ENCODE data around the gene CRYBG1.
A peak's percentile ranks its signal among the peaks of the same experiment; 100 is the strongest.

Gene CRYBG1

GRCh38 chr6:106324726-106325335, 35.7 kb upstream of the CRYBG1 start:
- no peak for DNase-seq (ENCODE audit: low spot score)

DNA sequence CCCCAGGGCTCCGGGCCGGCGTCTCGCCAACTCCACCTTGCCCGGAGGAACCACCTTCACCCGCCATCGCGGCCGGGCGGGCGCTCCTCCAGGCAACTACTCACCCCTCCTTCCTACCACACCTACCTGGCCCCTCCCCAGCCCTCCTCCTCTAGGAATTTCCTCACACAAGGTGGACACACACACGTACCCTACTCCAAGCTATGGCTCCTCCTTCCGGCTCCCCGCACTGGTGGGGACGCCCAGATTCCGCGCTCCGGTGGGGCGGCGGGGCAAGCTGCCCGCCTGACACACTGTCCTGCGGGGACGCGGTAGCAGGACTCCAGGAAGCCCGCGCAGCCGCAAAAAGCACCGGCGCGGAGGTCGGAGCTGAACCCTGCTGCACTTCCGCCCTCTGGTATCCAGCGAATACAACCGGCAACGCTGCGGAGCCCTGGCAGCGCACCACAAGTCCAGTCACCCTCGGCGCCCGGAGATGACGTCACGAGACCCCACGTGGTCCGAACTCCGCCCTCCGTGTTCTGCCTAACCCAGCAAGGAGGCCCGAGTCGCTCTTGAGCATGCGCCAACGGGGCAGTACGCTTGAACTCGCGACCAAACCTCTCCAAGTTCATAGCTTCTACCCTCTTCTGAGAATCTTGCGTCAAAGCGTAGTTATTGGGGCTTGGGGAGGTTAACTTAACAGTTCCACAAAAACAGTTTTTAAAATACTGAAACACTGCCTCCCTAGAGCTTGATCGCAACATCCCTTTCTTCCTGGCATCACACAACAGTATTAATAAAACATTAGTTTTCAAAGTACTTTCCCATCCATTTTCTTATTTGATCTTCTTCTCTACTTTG, 35.0 kb upstream of the CRYBG1 start, which contains the start of gene ATG5:
Gene ATG5, minus strand, starts transcription at position 425 of the 843 bp plus-strand sequence. CDS start 9,552 bp downstream, outside the sequence.
- Histone ChIP-seq H3K4me3 (peak within 1 kb of the TSS; percentile 98), H3K27ac (peak within 1 kb of the TSS; percentile 85 to 95)
- peak; percentile 100 for DNase-seq (ENCODE audit: low spot score)
- TF ChIP-seq CTCF (IDR thresholded peaks at IDR 0.05) = no peak

More at GRCh38 chr6:106324726-106325335, 35.7 kb upstream of the CRYBG1 start:
- H3K27ac ChIP-seq = peak overlapping the region; percentile 85 to 95
- peak overlapping the region; percentile 98 for H3K4me3 ChIP-seq
- no peak for TF ChIP-seq CTCF (IDR thresholded peaks at IDR 0.05)

DNA sequence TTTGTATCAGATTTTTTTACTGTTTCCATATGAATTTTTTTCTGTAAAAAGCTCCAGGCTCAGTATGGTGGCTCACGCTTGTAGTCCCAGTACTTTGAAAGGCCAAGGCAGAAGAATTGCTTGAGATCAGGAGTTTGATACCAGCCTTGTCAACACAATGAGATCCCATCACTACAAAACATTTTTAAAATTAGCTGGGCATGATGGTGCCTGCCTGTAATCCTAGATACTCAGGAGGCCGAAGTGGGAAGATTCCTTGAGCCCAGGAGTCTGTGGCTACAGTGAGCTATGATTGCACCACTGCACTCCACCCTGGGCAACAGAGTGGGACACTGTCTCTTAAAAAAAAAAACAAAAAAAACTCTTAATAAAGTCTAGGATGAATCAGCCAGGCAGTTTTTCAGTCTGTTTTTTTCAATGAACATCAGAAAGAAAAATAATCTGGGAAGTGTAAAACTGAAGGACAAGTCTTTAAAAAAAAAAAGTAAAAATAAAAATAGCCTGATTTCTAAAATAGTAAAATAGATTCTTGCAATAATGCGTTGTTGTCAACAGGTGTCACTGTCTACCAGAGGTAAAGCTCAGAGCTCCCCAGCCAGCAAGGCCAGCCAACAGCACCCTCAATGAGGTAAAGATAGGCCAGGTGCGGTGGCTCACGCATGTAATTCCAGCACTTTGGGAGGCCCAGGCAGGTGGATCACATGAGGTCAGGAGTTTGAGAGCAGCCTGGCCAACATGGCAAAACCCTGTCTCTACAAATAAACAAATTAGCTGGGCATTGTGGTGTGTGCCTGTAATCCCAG, 25.7 kb upstream of the CRYBG1 start:
- TF ChIP-seq CTCF (IDR thresholded peaks at IDR 0.05) = no peak
- Histone ChIP-seq H3K4me3 (no peak overlapping the region), H3K27ac (no peak overlapping the region)
- DNase-seq (ENCODE audit: low spot score) = no peak

DNA sequence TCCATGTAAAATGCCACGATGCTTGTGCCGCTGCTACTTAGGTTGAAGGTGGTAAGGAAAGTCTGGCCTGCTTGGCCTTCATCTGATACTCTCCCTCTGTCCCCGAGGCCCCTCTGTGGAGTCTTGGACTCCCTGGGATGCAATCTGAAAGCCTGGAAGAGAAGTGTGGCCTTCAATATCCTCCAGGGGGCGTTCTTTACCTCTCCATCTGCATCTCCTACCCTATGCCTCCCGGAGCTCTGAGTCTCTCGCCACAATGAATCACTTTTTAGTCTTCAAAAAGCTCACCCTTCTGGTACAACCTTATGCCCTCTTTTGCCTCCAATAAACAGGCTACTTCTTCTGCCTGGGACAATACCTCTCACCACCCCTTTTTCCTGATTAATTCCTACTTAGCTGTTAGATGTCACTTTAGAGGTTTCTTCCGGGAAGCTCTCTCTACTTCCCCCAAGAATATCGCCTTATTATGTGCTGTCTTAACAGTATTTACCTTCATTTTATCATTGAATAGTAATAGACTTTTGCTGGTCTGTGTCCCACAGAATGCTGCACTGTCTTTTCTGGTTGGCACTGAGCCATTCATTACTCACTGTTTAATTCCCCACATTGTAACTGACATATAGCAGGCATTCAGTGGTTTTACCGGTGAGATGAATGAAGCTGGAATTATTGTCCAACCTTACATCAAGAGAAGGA, 21.0 kb upstream of the CRYBG1 start:
- Histone ChIP-seq H3K4me3 (no peak overlapping the region), H3K27ac (no peak overlapping the region)
- DNase-seq (ENCODE audit: low spot score) = no peak
- peak; percentile 41 for TF ChIP-seq CTCF (IDR thresholded peaks at IDR 0.05)

DNA sequence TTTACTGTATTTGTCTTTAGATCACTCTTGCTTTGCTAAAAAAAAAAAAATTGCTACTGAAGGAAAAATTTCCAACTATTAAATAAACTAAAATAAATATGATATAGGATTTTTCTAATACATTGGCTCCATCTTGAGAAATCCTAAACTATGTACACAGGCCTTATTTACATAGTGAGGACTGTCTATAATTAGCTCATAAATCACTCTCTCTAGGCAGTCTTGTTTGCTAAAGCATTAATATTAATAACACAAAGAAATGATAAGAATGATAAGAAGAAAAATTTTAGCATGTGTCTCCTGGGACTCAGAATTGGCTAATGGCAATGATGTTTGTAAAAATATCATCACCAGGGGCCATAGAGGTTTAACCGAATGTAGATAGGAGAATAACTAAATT, 13.3 kb upstream of the CRYBG1 start:
- no peak overlapping the region for H3K4me3 ChIP-seq
- no peak overlapping the region for H3K27ac ChIP-seq
- no peak for TF ChIP-seq CTCF (IDR thresholded peaks at IDR 0.05)
- DNase-seq (ENCODE audit: low spot score) = no peak

DNA sequence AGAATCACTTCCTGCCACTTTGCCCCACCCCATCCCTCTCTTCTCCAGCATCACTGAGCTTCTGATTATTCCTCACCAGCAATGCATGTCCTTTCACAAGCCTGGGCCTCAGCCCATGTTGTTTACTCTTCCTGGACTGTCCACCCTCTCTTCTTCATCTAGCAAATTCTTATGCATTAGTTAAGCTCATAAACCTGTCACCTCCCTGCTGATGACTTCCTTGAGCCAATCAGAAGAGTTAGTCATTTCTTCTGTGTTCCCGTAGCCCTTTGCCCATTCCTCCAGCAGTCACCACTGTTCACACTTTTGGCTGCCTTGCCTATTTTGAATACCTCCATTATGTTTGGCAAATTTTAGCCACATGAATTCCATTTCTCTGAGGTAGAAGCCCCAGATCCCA, 4.1 kb upstream of the CRYBG1 start:
- TF ChIP-seq CTCF (IDR thresholded peaks at IDR 0.05) = no peak
- Histone ChIP-seq H3K27ac (no peak overlapping the region), H3K4me3 (no peak overlapping the region)
- DNase-seq (ENCODE audit: low spot score) = no peak

All from coronary artery (tissue), 2 donors.